NCI-H460 (cell line): ENCODE data around the gene LAMB1. TPM values are rescaled to one million over a fixed set of nuclear protein-coding genes. Genes with fewer than 3 reads are reported as not detected.
"Not testable (repeated sequence)": the region's sequence is repeated elsewhere in the genome, so short reads cannot be mapped to it uniquely, and the experiment has no call there.

ENCODE experiments used
- DNase-seq: peaks from one replicate; pipeline ENCODE4 v3.0.0-alpha.2; 2016; ENCODE audit warnings: low read depth; ENCODE audit errors: extremely low read depth
- total RNA-seq: library from RNA; depleted of rRNA; stranded (reverse); fragments of >200 nt; shearing (Covaris generic); gene quantifications from 2 replicates; pipeline ENCODE4 v1.2.3, GENCODE V29; 2014

LAMB1 gene
- total RNA-seq, 1 experiment from 2014 or later: 146 TPM

- DNase-seq: no peak
Observed at GRCh38 chr7:107924841-107925504, 78.0 kb downstream of the LAMB1 start.

DNA sequence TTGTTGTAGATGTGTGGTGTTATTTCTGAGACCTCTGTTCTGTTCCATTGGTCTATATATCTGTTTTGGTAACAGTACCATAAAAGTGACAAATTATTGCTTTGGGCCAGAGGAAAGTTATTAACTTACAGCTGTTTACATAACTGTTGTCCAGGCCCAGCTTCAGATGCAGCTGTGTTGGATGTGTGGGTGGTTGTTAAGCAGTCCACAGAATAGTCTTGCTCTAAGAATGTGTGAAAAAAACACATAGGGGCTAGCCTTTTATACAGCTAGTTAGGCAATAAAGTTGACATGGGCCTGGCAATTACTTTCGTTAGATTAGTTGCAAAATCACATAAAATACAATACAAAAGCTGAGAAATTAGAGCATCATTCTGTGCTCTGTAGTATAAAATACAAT lies 80.1 kb downstream of the LAMB1 start:
- no peak for DNase-seq

DNA sequence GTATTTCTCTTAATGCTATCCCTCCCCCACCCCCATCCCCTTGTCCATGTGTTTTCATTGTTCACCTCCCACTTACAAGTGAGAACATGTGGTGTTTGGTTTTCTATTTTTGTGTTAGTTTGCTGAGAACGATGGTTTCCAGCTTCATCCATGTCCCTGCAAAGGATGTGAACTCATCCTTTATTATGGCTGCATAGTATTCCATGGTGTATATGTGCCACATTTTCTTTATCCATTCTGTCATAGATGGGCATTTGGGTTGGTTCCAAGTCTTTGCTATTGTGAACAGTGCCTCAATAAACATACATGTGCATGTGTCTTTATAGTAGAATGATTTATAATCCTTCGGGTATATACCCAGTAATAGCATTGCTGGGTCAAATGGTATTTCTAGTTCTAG lies 81.1 kb downstream of the LAMB1 start:
- DNase-seq: not testable (repeated sequence)

GRCh38 chr7:107920048-107920772 lies 82.8 kb downstream of the LAMB1 start:
- no peak for DNase-seq

DNA sequence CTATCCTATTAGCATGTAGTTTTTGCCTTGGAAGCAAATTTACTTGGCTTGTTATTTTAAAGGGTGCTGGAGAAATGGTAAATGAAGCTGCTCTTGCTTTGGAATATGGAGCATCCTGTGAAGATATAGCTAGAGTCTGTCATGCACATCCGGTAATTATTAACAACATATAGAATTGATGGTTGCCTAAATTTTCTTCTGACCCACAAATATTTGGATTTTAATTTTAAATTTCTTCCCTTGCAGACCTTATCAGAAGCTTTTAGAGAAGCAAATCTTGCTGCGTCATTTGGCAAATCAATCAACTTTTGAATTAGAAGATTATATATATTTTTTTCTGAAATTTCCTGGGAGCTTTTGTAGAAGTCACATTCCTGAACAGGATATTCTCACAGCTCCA lies 84.0 kb downstream of the LAMB1 start:
- no peak for DNase-seq

GRCh38 chr7:107917763-107918651 lies 85.0 kb downstream of the LAMB1 start:
- no peak for DNase-seq

- no peak for DNase-seq
Observed at GRCh38 chr7:107915541-107915940, 87.4 kb downstream of the LAMB1 start.

- no peak for DNase-seq
Observed at GRCh38 chr7:107914831-107915230, 88.1 kb downstream of the LAMB1 start.

- DNase-seq: peak; percentile 53
Observed at GRCh38 chr7:107913851-107914250, 89.1 kb downstream of the LAMB1 start.

DNA sequence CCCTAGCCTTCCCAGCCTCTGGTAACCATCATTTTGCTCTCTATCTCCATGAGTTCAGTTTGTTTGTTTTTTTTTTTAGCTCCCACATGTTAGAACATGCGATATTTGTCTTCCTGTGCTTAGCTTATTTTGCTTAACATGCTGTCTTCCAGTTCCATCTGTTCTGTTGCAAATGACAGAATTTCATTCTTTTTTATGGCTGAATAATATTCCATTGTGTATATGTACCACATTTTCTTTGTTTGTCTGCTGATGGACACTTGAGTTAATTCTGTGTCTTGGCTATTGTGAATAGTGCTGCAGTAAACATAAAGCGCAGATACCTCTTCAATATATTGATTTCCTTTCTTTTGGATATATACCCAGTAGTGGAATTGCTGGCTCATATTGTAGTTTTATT lies 91.0 kb downstream of the LAMB1 start:
- no peak for DNase-seq

DNA sequence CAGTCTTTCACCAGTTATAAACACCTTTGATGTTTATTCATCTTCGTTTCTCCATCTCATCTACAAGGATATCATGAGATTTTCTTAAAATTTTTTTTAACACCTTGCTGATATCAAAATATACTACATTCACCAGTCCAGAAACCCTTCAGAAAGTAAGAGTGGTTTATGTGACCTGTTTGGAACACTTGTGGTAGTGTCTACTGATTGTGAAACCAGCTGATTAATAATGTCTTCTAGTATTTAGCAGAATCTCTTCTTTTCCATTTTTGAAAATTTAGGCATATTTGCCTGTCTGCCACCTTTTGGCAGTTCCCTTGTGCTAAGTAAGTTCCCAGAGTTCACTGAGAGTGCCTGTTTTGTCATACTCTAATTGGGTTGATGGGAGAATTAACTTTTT lies 93.5 kb downstream of the LAMB1 start:
- DNase-seq: no peak

DNA sequence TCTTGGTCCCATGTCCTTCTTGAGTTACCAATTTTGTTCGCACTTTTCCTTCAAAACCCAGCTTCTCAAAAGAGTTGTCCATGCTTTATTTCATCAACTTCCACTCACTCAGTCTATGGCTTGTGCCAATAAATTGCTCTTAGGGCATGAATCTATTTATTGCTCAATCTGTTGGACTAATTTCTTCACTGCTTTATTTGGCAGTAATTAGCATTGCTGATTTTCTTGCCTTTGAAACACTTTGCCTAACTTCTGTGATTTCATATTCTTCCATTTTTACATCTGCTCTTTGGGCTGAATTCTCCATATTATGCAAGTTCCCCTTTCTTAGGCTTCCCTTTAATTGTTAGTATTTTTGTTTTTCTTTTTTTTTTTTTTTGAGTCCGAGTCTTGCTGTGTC lies 95.2 kb downstream of the LAMB1 start:
- no peak for DNase-seq

DNA sequence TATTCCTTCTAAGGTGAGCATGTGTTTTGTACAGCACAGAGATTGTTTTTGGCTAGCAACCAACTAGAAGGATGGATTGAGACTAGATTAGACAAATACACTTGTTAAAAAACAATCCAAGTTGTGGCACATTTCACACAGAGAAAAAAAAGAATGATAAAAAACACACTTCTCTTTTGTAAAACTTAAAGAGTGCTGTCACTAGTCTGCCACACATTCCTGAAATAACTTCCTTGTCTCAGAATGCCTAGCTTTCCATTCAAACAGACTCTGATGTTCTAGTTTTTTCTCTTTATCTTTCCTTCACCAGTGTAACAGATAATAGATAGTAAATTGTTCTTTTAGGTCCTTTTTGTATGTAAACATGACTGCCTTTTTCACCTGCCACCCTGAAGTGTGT lies 100.6 kb downstream of the LAMB1 start:
- no peak for DNase-seq

GRCh38 chr7:107900496-107901015 lies 102.4 kb downstream of the LAMB1 start:
- no peak for DNase-seq

- DNase-seq: no peak
Observed at GRCh38 chr7:107898997-107899594, 103.9 kb downstream of the LAMB1 start.

DNA sequence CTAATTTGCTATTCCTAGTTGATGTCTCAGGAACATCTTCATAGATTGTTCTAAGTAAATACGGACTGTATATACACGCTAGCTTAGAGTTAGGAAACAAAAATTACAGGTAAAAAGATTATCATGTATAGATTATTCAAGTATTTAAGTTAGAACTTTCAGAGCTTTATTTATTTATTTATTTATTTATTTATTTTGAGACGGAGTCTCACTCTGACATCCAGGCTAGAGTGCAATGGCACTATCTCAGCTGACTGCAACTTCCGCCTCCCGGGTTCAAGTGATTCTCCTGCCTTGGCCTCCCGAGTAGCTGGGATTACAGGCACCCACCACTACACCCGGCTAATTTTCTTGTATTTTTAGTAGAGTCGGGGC lies 110.6 kb downstream of the LAMB1 start:
- DNase-seq: not testable (repeated sequence)

DNA sequence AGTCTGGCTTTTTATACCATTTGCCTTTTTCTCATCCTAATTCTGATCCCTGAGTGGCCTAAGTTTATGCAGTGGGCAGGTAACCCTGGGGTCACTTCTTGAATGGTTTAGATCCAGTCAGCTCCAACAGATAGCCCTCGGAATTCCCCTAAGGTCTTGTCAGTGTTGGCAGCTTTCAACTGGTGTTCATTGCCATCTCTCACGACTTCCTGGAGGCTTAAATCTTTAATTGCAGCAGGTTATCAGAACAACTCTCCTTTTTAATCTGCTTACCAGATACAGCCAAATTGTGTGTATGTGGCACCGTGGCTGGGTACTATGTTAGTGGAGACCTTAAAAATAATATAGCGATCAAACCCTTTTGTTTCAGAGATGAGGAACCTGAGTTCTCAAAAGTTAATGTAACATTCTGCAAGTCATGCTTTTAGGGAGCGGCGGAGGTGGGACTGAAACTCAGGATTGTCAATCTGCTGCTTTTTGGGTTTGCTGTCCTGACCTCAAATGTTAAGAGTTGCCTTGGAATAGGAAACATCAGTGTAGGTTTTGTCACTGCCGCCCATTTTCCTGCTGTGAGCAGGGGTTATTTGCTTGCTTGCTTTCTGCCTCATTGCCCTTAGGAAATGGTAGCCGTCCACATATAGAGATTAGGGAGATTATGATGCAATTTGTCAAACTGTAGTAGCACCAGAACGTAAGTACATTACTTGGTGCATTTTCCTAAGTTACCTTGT lies 111.2 kb downstream of the LAMB1 start:
- DNase-seq: no peak

DNA sequence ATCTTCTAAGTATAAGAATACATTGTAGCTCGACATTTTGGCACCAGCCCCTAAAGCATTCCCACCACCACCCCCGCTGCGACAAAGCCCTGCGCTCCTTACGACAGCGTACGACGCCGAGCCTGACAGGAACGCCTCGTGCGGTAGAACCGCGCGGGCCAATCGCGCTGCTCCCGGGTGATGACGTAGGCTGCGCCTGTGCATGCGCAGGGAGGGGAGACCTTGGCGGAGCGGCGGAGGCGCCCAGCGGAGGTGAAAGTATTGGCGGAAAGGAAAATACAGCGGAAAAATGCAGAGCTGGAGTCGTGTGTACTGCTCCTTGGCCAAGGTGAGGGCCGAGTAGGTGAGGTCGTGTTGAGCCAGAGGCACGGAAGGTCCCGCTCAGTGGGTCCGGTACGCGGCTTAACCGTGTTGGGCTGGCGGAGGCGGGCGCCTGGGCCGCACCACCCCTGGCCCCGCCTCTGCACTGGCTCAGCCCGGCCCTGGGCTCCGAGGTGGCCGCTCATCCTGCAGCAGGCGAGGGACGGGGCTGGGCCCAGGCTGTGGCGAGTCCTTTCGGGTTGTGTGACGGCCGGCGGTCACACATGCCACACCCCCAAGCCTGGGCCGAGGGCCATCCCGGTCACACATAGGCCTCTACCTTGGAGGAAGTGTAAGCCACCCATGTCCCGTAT lies 111.9 kb downstream of the LAMB1 start, which contains the start of gene DLD:
TSS of gene DLD (plus strand) at position 222 of the 674 bp plus-strand sequence. CDS start at position 290, 68 bp downstream.
- peak; percentile 87 for DNase-seq

DNA sequence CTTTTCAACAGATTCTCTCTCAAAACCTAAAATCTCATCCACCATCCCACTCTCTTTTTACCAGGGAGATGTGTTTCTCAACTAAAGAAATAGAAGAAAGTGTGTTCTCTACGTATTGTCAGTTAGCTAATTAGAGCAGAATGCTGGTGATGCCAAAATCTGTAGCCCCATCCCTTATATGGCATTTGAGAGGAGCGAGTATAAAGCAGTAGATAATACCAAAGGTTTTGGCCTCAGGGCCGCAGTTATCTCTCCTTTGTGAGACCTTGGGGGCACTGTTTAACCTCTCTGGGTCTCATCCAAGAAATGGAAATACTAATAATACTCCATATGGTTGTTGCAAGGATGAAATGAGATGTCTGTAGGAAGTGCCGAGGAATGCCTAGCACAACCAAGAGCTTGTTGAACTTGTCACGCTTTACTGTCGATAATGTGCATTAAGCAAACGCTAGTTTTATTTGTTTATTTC lies 112.4 kb downstream of the LAMB1 start:
- DNase-seq: no peak
